KBM-7 (cell line): ENCODE data around the gene KDM2B.
"Not testable (repeated sequence)": the region's sequence is repeated elsewhere in the genome, so short reads cannot be mapped to it uniquely, and the experiment has no call there.

Experiments used
- DNase-seq: peaks from one replicate; pipeline ENCODE4 v3.0.0-alpha.2; 2015
- in situ Hi-C: fragments of 300-500 bp; cut with MboI; formaldehyde crosslinking; loops from 2 replicates; pipeline ENCODE4 v1.14.3; 2020; ENCODE audit warnings: low sequenced_read_pairs, low pct_unique_long_range_greater_than_20kb, mixed read lengths

The KDM2B gene

DNA sequence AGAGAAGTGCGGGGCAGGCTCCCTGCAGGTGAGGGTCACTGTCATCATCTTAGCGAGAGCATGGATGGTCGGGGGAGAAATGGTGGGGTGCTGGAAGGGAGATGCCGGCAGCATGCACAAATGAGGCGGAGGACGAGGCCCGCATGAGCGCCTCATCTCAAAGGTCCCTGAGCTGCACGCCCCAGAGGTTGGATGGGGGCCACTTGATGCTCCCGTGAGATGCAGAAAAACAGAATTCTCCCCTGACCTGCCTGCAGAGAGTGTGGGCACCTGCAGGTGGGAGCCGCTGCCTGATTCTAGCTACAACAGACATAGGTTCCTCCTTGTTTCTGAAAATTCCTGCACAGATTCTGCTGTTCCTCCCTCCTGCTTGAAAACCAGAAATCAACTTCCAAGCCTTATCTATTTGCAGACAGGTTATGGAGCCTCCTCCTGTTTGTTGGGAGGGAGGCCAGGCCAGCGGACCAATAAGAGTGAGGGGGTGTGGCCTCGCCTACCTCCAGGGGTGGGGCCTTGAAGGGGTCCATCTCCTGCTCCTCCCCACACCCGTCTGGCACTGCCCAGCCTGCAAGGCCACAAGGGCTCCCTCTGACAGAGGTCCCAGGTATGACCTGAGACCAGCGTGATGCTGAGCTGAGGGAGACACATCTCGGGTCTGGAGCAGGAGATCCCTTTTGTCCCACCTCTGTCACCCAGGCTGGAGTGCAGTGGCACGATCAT lies 67.2 kb downstream of the KDM2B start:
- in situ Hi-C loops, result no loop called here
- peak; percentile 24 for DNase-seq

DNA sequence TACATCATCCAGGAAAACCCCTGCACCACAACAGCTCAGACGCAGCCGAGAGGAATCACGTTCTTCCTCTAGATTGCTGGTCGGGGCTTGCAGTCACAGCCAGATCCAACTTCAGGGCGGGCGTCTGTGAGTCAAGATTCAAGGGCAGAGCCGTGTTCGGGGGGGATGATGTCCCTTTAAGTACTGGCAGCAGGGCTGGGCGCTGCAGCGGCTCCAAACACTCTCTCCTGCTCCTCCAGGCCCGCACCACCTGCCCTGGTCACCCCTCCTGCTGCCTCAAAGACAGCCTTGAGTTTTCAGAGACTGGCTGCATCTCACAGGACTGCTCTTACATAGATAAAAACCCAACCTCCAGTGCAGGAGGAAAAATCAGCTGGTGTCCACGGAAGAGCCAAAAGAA lies 68.3 kb downstream of the KDM2B start:
- in situ Hi-C loops, result no loop called here
- DNase-seq, result no peak

DNA sequence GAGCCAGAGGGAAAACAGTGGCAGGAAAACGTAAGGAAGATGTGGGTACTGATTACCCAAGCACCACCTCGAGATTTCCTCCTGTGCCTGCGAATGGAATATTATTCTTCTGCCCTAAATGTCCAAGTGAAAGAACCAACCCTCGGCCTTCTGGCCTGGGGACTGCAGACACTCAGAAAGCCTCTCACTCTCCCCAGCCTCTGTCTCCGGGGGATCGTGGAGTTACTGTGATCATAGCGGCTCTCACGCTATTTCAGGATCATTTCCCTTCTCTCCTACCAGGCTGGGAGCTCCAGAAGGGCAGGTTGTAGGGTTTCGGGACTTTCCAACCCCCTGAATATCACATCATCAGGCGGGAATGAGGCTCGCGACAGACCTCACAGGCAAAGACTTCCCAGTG lies 68.9 kb downstream of the KDM2B start:
- in situ Hi-C loops, result no loop called here
- DNase-seq, result no peak

DNA sequence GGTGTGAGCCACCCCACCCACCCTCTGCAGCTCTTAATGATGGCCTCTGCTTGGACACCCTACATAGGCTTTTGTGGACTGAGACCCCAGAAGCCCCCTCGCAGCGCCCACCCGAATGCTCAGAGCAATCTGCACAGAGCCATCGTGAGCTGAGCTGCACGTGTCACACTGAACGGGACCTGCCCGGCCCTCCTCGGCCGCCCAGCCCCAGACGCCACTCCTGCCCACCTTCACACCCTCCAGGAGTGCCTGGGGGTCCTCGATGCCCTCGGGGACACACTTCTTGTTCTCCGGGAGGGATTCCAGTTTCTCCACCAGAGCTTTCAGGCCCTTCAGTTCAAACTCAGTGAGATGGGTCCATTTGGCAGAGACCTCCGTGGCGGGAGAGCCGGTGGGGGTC lies 71.5 kb downstream of the KDM2B start:
- in situ Hi-C loops, result no loop called here
- DNase-seq, result no peak

DNA sequence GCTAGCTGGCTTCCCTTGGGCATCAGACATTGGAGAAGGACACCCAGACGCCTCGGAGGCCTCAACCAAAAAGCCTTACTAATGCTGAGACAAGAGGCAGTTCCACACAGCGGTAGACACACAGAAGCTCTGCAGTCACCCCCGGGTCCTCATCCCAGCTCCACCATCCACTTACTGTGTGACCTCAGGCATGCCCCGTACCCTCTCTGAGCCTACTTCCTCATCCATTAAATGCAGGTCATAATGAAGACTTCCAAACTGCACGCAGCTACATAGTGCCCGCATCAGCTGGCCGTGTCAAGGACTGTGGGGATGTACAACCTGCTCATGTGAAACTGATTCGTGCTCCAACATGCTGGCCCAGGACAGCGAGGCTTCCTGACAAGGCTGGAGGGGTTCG lies 72.3 kb downstream of the KDM2B start:
- in situ Hi-C loops, result no loop called here
- no peak for DNase-seq

DNA sequence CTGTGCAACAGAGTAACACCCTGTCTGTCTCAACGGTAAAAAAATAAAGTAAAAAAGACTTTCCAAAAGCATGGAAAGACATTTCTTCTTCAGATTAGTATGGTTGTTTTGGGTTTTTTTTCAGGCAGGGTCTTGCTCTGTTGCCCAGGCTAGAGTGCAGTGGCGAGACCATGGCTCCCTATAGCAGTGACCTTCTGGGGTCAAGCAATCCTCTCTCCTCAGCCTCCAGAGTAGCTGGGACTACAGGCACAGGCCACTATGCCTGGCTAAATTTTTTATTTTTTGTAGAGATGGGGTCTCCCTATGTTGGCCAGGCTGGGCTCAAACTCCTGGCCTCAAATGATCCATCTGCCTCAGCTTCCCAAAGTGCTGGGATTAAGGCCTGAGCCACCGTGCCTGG lies 72.8 kb downstream of the KDM2B start:
- in situ Hi-C loops, result no loop called here

DNA sequence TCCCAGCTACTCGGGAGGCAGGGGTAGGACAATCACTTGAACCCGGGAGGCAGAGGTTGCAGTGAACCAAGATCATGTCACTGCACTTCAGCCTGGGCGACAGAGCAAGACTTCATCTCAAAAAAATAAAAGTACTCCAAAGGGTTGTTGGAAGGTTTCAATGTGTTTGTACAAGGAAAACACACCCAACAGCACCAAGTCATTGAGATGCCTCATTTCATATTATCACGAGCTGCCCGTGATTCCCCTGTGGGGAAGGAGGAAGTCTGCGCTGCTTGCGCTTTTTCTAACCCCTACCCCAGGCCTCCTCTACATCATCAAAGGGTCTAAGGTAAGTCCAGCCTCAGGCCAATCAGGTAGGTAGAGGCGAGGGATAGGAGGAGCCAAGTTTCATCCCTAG lies 73.6 kb downstream of the KDM2B start:
- in situ Hi-C loops, result no loop called here
- no peak for DNase-seq

More for the DNA sequence above, 72.8 kb downstream of the KDM2B start:
- DNase-seq, result no peak

DNA sequence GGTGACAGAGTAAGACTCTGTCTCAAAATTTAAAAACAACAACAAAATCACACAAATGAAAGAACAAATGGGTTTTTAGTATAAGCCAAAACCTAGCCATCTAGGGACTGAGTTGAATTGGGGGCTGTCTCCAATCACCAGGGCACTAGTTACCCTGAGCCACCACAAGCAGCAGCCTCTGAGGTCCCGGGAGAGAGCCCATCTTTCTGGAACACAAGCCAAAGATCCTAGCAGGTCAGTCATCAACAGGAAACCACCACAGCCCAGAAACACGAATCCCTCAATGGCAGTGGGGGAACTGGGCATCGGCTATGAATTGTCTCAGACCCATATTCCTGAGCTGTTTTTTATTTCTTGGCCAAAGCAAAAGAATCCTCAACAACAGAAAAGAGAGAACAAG lies 75.3 kb downstream of the KDM2B start:
- no peak for DNase-seq
- in situ Hi-C loops, result no loop called here

DNA sequence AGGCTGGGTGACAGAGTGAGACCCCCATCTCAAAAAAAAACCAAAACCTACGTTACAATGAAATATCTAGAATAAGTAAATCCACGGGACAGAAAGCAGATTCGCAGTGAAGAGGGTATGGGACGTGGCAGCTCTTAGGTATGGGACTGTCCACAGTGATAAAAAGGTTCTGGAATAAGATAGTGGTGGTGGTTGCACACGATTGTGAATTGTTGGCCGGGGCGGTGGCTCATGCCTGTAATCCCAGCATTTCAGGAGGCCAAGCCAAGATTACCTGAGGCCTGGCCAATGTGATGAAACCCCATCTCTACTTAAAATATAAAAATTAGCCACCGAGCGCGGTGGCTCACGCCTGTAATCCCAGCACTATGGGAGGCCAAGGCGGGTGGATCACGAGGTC lies 76.3 kb downstream of the KDM2B start:
- no peak for DNase-seq
- in situ Hi-C loops, result no loop called here

DNA sequence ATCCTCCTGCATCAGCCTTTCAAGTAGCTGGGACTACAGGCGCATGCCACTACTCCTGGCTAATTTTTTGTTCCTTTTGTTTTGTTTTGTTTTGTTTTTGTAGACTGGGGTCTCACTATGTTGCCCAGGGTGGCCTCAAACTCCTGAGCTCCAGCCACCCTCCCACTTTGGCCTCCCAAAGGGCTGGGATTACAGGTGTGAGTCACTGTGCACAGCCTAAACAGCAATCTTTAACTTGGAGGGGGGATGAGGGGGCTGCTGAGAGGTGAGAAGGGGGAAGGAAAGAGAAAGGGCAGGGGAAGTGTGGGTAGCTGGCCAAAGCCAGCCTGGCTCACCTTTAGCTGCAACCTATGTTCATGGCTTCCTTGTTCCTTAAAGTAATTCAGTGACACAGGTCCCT lies 77.4 kb downstream of the KDM2B start:
- in situ Hi-C loops, result no loop called here
- no peak for DNase-seq

DNA sequence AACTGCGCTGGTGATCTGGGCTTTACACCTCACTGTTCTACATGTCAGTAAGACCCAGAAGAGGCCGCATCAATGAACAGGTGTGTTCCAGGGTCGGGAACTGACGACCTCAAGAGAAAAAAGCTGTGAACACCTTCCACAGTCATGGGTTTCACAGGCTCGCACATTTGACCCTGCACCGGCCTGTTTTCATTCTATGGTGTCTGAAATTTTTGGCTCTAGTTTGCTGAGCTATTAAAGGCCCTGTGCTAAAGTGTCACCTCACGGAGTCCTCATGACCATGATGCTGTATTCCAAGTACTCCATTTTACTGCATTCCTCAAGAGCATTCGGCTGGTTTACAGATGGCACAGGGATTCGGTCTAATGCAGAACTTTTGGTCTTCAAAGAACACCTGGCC lies 78.9 kb downstream of the KDM2B start:
- no peak for DNase-seq
- in situ Hi-C loops, result no loop called here

DNA sequence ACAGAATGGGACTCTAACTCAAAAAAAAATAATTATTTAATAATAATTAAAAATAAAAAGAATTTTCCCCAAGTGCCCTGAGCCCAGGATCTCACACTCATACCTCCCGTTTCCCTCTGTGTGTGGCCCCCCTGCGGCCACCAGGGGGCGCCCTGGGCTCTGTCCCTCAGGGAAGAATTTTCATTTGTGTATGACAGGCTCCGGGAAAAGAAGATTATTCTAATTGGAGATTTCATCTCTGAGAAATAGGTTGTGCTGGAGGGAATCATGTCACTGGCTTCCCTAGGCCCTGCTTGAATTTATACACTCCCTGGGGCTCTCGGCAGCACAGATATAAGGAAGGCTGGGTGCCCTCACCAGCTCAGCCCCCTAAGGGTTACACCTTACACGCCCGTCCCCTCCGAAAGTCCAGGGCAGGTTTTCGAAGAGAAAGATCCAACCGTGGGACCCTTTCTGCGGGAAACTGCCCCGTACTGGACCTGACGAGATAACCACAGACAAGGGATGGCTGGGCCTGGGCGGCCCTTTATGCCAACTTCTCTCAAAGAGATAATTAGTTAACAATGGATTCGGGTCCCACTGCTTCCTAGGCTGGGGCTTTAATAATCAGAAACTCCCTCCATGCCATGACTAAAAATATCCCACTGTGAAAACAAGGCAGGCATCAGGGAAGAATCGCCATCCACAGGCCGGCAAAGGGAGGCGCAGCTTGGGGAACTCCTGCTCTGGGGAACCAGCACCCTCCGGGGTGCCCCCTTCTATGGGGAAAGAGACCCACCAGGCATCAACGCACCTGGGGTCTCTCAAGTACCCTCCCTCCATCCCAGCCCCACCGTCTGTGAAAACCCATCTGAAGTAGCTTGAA lies 80.7 kb downstream of the KDM2B start:
- in situ Hi-C loops, result no loop called here
- peak; percentile 67 for DNase-seq

DNA sequence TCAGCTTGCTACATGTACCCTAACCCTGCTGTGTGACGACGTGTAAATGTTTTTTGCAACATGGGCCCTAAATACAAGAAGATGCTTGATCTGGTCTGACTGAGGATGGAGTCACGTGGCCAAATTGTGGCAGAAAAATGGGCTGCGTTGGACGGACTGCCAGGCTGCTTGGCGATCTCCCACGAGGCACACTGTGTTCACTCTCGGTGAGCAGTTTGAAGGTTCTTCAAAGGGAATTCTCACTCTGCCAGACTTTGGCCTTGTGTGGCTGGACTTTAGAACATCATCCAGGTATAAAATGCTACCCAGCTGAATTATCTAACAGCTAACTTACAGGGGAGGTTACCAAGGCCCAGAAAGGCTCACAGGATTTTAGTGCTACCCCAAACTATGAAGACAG lies 85.1 kb downstream of the KDM2B start:
- in situ Hi-C loops, result no loop called here
- DNase-seq, result no peak

DNA sequence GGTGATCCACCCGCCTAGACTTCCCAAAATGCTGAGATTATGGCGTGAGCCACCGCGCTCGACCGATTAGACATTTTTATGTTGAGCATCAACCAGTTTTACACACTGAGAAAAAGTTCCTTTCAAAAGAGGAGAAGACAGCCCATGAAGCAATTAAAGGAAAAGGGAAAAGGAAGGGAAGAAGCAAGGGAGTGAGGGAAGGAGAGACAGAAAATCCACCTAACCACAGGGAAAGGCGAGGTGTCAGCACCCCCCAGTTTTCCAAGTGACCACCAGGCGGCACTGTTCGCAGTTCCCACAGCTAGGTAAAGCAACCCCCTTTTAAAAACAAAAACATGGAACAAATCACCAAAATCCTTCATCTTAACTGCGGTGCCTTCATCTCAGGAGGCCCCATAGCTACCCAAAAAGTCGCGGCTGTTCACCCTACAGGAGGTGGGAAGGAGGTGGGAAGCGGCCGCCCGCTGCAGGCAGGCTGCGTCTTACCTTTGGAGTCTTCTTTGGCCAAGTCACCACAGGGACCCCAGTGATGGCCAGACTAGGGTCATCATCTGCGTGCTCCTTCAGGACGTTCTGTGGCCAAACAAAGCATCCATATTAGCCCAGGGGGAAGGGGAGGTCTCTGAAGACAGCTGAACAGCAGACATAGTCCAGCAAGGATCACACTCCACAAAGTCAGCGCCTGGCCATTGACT lies 86.6 kb downstream of the KDM2B start:
- in situ Hi-C loops, result no loop called here
- DNase-seq, result peak; percentile 48

DNA sequence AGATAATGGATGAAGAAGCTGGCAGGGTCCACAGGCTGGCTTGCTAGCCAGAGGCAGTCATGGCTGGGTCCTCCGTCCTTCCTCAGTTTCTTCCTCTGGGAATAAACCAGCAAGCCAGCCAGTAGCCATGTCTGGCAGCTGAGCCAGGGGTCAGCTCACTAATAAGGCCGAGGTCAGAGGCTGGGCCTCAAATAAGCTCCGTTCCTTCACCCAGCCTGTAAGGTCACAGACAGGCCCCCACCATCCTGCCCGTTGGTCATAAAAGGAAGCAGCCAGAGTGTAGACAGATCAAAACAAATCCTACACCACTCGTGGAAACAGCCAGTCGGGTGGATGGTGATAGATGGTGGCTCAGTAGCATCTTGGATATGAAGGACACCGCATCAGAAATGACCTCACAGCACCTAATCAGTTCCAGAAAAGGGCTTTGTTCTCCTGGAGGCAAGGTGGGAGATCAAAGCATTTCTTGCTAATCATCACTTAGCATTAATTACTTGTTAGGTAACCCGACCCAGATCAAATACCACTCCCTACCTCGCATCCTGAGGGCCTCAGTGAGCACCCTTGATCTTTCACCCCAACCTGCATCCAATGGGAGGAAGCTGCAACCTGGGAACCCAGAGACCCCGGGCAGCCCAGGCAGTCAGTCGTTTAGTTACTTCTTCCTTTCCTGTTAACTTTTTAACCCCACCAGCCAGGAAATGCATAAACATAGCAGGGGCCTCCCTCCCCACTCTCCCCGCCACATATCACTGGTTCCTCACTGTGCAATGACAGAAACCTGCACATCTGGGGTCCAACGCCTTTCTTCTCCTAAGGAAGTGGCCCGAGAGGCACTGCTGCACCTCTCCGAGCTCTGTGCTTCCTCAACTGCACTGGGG lies 90.2 kb downstream of the KDM2B start:
- DNase-seq, result peak; percentile 77
- in situ Hi-C loops, result no loop called here

DNA sequence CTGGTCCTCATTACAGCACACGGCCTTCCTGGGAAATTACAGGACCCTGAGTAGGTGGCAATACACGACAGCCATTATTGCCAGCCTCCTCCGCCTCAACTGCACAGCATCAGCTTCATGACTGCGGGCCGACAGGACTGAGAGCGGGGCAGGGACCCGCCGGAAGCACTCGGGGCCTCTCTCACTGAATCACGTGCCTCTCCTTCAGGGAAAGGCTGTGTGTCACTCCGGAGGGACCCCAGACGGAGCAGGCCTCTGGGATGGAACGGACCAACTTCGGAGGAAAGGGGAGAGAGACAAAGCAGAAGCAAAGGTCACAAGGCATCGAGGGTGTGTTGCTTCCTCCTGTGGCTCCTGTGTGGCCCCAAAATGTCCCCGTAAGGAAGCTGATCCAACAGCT lies 90.9 kb downstream of the KDM2B start:
- in situ Hi-C loops, result no loop called here
- DNase-seq, result no peak

DNA sequence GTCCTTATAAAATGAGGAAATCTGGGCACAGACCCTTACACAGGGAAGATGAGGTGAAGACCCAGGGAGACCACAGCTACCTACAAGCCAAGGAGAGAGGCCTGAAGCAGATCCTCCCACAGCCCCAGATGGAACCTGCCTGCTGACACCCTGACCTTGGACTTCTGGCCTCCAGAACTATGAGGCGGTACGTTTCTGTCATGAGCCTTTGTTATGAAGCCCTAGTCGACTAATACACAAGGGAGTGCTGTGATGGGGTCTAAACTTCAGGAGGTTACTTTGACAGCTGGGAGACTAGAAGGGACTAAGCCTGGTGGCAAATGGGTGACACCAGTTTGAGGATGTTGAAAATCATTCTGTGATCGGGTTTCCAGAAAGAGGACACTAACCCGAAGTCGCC lies 95.9 kb downstream of the KDM2B start:
- no peak for DNase-seq
- in situ Hi-C loops, result no loop called here

DNA sequence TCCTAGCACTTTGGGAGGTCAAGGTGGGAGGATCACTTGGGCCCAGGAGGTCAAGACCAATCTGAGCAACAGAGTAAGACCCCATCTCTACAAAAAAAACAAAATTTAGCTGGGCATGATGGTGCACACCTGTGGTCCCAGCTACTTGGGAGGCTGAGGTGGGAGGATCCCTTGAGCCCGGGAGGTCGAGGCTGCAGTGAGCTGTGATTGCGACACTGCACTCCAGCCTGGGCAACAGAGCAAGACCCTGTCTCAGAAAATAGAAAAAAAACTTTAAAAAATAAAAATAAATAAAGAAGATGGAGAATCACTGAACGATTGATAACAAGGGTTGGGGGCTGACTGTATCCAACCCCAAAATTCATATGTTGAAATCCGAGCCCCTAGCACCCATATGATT lies 96.3 kb downstream of the KDM2B start:
- in situ Hi-C loops, DNase-seq: not testable (repeated sequence)

DNA sequence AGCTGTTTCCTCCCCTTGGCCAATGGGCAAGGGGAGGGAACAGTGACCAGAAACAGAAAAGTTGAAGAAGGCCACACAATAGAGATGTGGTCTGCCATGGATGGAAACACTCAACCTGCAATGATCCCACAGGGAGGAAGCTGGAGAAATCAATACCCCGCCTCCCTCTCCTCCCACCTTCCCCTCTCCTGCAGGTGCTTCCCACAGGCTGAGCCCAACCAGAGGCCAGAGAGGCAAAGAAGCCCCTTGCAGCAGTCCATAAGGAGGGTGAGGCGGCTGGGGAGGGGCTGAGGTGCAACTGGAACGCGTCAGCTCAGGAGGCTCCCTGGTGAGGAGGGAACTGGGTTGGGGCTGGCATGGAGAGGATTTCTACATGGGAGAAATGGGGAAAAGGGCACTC lies 96.9 kb downstream of the KDM2B start:
- DNase-seq, result peak; percentile 56
- in situ Hi-C loops, result no loop called here
